ENCODE results near the gene KLHL21. TPM values are rescaled to one million over a fixed set of nuclear protein-coding genes. Genes with fewer than 3 reads are reported as not detected.

Gene KLHL21
- total RNA-seq, 1 experiment from 2014 or later = 17.6 TPM

DNA sequence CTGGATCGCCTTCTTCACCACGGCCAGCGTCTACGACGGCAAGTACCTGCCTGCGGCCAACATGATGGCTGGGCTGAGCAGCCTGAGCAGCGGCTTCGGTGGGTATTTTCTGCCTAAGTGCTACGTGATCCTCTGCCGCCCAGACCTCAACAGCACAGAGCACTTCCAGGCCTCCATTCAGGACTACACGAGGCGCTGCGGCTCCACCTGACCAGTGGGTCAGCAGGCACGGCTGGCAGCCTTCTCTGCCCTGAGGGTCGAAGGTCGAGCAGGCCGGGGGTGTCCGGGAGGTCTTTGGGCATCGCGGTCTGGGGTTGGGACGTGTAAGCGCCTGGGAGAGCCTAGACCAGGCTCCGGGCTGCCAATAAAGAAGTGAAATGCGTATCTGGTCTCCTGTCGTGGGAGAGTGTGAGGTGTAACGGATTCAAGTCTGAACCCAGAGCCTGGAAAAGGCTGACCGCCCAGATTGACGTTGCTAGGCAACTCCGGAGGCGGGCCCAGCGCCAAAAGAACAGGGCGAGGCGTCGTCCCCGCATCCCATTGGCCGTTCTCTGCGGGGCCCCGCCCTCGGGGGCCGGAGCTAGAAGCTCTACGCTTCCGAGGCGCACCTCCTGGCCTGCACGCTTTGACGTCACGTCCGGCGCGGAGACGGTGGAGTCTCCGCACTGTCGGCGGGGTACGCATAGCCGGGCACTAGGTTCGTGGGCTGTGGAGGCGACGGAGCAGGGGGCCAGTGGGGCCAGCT, 23.1 kb downstream of the KLHL21 start, which contains the start of gene ZBTB48 (continued):
- TF ChIP-seq, protein P1, sequence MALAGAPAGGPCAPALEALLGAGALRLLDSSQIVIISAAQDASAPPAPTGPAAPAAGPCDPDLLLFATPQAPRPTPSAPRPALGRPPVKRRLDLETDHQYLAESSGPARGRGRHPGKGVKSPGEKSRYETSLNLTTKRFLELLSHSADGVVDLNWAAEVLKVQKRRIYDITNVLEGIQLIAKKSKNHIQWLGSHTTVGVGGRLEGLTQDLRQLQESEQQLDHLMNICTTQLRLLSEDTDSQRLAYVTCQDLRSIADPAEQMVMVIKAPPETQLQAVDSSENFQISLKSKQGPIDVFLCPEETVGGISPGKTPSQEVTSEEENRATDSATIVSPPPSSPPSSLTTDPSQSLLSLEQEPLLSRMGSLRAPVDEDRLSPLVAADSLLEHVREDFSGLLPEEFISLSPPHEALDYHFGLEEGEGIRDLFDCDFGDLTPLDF (CRISPR knock-in tag; IDR thresholded peaks at IDR 0.05) = no peak
- TF ChIP-seq ATF1 (CRISPR knock-in tag; IDR thresholded peaks at IDR 0.05) (no peak), ZNF671 (CRISPR knock-in tag; IDR thresholded peaks at IDR 0.05) (no peak), KAT7 (CRISPR knock-in tag; IDR thresholded peaks at IDR 0.05; ENCODE audit: borderline replicate concordance) (no peak), SOX15 (CRISPR knock-in tag; IDR thresholded peaks at IDR 0.05) (no peak), ELF4 (CRISPR knock-in tag; IDR thresholded peaks at IDR 0.05; ENCODE audit: low read depth) (no peak), ESRRA (CRISPR knock-in tag; IDR thresholded peaks at IDR 0.05; ENCODE audit: borderline replicate concordance) (no peak), MXD4 (CRISPR knock-in tag; IDR thresholded peaks at IDR 0.05; ENCODE audit: borderline replicate concordance) (no peak), ZNF219 (CRISPR knock-in tag; IDR thresholded peaks at IDR 0.05; ENCODE audit: borderline replicate concordance) (no peak), ZBTB21 (CRISPR knock-in tag; IDR thresholded peaks at IDR 0.05; ENCODE audit: borderline replicate concordance) (no peak), ZNF263 (CRISPR knock-in tag; IDR thresholded peaks at IDR 0.05; ENCODE audit: low read depth) (no peak), IRF2 (CRISPR knock-in tag; IDR thresholded peaks at IDR 0.05; ENCODE audit: borderline replicate concordance, low read depth) (0 out of 2 replicates have a peak, but pooled peaks have one; percentile 55), SP1 (CRISPR knock-in tag; conservative IDR thresholded peaks at IDR 0.05) (peak; percentile 94)
- TF ChIP-seq, protein P2, sequence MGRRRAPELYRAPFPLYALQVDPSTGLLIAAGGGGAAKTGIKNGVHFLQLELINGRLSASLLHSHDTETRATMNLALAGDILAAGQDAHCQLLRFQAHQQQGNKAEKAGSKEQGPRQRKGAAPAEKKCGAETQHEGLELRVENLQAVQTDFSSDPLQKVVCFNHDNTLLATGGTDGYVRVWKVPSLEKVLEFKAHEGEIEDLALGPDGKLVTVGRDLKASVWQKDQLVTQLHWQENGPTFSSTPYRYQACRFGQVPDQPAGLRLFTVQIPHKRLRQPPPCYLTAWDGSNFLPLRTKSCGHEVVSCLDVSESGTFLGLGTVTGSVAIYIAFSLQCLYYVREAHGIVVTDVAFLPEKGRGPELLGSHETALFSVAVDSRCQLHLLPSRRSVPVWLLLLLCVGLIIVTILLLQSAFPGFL (CRISPR knock-in tag; IDR thresholded peaks at IDR 0.05; ENCODE audit: borderline replicate concordance) = no peak
- TF ChIP-seq, protein P3, sequence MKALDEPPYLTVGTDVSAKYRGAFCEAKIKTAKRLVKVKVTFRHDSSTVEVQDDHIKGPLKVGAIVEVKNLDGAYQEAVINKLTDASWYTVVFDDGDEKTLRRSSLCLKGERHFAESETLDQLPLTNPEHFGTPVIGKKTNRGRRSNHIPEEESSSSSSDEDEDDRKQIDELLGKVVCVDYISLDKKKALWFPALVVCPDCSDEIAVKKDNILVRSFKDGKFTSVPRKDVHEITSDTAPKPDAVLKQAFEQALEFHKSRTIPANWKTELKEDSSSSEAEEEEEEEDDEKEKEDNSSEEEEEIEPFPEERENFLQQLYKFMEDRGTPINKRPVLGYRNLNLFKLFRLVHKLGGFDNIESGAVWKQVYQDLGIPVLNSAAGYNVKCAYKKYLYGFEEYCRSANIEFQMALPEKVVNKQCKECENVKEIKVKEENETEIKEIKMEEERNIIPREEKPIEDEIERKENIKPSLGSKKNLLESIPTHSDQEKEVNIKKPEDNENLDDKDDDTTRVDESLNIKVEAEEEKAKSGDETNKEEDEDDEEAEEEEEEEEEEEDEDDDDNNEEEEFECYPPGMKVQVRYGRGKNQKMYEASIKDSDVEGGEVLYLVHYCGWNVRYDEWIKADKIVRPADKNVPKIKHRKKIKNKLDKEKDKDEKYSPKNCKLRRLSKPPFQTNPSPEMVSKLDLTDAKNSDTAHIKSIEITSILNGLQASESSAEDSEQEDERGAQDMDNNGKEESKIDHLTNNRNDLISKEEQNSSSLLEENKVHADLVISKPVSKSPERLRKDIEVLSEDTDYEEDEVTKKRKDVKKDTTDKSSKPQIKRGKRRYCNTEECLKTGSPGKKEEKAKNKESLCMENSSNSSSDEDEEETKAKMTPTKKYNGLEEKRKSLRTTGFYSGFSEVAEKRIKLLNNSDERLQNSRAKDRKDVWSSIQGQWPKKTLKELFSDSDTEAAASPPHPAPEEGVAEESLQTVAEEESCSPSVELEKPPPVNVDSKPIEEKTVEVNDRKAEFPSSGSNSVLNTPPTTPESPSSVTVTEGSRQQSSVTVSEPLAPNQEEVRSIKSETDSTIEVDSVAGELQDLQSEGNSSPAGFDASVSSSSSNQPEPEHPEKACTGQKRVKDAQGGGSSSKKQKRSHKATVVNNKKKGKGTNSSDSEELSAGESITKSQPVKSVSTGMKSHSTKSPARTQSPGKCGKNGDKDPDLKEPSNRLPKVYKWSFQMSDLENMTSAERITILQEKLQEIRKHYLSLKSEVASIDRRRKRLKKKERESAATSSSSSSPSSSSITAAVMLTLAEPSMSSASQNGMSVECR (CRISPR knock-in tag; IDR thresholded peaks at IDR 0.05; ENCODE audit: borderline replicate concordance) = peak; percentile 49; the same call in 1 of the 2 replicates
- TF ChIP-seq, protein P4, sequence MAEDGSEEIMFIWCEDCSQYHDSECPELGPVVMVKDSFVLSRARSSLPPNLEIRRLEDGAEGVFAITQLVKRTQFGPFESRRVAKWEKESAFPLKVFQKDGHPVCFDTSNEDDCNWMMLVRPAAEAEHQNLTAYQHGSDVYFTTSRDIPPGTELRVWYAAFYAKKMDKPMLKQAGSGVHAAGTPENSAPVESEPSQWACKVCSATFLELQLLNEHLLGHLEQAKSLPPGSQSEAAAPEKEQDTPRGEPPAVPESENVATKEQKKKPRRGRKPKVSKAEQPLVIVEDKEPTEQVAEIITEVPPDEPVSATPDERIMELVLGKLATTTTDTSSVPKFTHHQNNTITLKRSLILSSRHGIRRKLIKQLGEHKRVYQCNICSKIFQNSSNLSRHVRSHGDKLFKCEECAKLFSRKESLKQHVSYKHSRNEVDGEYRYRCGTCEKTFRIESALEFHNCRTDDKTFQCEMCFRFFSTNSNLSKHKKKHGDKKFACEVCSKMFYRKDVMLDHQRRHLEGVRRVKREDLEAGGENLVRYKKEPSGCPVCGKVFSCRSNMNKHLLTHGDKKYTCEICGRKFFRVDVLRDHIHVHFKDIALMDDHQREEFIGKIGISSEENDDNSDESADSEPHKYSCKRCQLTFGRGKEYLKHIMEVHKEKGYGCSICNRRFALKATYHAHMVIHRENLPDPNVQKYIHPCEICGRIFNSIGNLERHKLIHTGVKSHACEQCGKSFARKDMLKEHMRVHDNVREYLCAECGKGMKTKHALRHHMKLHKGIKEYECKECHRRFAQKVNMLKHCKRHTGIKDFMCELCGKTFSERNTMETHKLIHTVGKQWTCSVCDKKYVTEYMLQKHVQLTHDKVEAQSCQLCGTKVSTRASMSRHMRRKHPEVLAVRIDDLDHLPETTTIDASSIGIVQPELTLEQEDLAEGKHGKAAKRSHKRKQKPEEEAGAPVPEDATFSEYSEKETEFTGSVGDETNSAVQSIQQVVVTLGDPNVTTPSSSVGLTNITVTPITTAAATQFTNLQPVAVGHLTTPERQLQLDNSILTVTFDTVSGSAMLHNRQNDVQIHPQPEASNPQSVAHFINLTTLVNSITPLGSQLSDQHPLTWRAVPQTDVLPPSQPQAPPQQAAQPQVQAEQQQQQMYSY (CRISPR knock-in tag; IDR thresholded peaks at IDR 0.05) = no peak
- TF ChIP-seq, protein P5, sequence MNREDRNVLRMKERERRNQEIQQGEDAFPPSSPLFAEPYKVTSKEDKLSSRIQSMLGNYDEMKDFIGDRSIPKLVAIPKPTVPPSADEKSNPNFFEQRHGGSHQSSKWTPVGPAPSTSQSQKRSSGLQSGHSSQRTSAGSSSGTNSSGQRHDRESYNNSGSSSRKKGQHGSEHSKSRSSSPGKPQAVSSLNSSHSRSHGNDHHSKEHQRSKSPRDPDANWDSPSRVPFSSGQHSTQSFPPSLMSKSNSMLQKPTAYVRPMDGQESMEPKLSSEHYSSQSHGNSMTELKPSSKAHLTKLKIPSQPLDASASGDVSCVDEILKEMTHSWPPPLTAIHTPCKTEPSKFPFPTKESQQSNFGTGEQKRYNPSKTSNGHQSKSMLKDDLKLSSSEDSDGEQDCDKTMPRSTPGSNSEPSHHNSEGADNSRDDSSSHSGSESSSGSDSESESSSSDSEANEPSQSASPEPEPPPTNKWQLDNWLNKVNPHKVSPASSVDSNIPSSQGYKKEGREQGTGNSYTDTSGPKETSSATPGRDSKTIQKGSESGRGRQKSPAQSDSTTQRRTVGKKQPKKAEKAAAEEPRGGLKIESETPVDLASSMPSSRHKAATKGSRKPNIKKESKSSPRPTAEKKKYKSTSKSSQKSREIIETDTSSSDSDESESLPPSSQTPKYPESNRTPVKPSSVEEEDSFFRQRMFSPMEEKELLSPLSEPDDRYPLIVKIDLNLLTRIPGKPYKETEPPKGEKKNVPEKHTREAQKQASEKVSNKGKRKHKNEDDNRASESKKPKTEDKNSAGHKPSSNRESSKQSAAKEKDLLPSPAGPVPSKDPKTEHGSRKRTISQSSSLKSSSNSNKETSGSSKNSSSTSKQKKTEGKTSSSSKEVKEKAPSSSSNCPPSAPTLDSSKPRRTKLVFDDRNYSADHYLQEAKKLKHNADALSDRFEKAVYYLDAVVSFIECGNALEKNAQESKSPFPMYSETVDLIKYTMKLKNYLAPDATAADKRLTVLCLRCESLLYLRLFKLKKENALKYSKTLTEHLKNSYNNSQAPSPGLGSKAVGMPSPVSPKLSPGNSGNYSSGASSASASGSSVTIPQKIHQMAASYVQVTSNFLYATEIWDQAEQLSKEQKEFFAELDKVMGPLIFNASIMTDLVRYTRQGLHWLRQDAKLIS (CRISPR knock-in tag; IDR thresholded peaks at IDR 0.05; ENCODE audit: borderline replicate concordance) = no peak
- TF ChIP-seq, protein P6, sequence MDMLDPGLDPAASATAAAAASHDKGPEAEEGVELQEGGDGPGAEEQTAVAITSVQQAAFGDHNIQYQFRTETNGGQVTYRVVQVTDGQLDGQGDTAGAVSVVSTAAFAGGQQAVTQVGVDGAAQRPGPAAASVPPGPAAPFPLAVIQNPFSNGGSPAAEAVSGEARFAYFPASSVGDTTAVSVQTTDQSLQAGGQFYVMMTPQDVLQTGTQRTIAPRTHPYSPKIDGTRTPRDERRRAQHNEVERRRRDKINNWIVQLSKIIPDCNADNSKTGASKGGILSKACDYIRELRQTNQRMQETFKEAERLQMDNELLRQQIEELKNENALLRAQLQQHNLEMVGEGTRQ (CRISPR knock-in tag; IDR thresholded peaks at IDR 0.05) = no peak

Data from WTC11 (cell line).